Activated naive CD4-positive, alpha-beta T cell treated with anti-CD3 and anti-CD28 coated beads, Interleukin-2, amount 10 ng/mL, durations not matched to agents 7 days and 5 days (primary cell): ENCODE data around the gene TMCC3.
"Not testable (repeated sequence)": the region's sequence is repeated elsewhere in the genome, so short reads cannot be mapped to it uniquely, and the experiment has no call there.

Experiments
- CTCF ChIA-PET: fragments of 350-600 bp; sonication (Branson Sonifier 250); formaldehyde crosslinking; loops from one replicate; lab custom pipeline; 2021; ENCODE audit warnings: antibody characterized with exemption; lab: Charles Lee
- DNase-seq: peaks from one replicate; pipeline ENCODE4 v3.0.0-alpha.2; 2020
- H3K27ac Mint-ChIP-seq: one replicate; pipeline ENCODE4 v1.8.0; 2021; ENCODE audit warnings: mild to moderate bottlenecking, moderate library complexity, mixed read lengths
- H3K27me3 Mint-ChIP-seq: one replicate; pipeline ENCODE4 v1.8.0; 2021; ENCODE audit warnings: mild to moderate bottlenecking, mixed read lengths
- H3K36me3 Mint-ChIP-seq: one replicate; pipeline ENCODE4 v1.8.0; 2021; ENCODE audit warnings: mixed read lengths
- H3K4me1 Mint-ChIP-seq: one replicate; pipeline ENCODE4 v1.8.0; 2021; ENCODE audit warnings: mixed read lengths
- H3K4me3 Mint-ChIP-seq: one replicate; pipeline ENCODE4 v1.8.0; 2021; ENCODE audit warnings: mild to moderate bottlenecking, moderate library complexity, mixed read lengths
- H3K9me3 Mint-ChIP-seq: one replicate; pipeline ENCODE4 v1.8.0; 2021; ENCODE audit warnings: mixed read lengths

Gene TMCC3

DNA sequence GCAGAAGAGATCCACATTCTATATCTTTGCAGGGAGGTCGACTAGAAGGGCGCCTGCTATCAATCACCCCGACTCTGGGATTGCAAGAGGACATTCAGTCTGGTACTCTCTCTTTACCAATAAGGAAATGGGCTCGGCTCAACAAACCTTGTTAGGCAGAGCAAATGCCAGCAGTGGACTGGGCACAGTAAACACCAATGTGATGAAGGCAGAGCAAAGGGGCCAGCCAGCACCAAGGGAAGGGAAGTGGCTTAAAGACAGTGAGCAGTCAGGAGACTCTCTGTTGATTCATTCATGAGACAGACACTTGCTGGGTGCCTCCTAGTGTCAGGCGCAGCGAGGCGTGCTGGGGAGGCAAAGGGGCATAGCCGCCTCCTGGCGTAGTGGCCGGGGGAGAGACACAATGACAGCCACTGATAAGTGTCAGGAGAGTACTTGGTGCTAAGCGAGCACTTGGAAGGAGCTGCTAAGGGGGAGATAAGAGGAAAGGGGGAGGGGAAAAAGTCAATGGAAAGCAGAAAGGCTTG is 34.1 kb downstream of the TMCC3 start:
- Mint-ChIP-seq H3K4me3 (no peak overlapping the region), H3K9me3 (no peaks in the 10 kb centered on the region), H3K27ac (no peak overlapping the region), H3K27me3 (no peaks in the 10 kb centered on the region), H3K4me1 (peaks cover 7% of the 10 kb centered on the region), H3K36me3 (no peaks in the 10 kb centered on the region)
- CTCF ChIA-PET: no interaction called here
- DNase-seq: no peak

DNA sequence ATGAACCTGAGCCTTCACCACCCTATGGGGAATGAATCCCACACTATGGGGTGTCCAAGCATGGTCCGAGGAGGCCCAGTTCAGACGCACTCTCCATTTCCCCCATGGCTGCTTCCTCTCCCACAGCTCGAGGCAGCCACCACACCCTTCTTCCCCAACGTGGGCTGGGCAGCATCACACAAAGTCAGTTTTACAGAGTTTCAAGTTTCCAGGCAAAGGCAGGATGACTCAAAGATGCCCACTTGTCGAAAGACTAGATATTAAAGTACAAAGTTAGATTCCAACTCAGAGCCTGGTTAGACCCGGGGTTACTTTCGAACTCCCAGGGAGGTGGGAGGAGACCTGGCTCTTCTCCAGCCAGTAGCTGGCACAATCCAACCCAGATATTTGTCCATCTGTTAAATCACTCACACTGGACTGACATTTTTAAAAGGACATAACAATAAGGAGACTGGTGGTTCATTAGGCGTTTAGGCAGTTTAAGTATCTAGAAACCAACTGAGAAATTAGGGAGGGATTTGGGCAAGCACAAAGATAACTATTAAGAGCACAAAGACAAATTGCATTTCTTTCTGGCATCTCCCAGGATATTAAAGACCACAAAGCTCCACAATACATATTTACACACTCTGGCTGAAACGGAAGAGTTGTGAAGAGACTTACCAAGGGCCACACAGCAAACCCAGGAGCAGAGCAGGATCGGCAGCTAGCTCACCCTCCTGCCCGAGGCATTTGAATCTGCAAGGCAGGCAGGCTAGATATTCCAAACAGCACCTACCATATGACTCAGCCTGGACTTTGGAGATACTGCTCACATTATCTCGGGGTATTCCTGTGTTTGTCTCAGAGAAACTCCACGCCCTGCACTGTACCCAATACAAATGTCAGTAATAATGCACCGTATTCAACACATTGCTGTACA is 34.8 kb downstream of the TMCC3 start:
- no peak for DNase-seq
- no peak overlapping the region for H3K27ac Mint-ChIP-seq
- H3K4me3 Mint-ChIP-seq: no peak overlapping the region
- CTCF ChIA-PET: interaction anchor here (1.7 kb wide), 1 partner anchor 11 kb away, joined by 4 read pairs; no protein-coding TSS in a partner anchor
- H3K4me1 Mint-ChIP-seq: peaks cover 4% of the 10 kb centered on the region
- no peaks in the 10 kb centered on the region for H3K9me3 Mint-ChIP-seq
- no peaks in the 10 kb centered on the region for H3K36me3 Mint-ChIP-seq
- peaks cover 2% of the 10 kb centered on the region for H3K27me3 Mint-ChIP-seq

DNA sequence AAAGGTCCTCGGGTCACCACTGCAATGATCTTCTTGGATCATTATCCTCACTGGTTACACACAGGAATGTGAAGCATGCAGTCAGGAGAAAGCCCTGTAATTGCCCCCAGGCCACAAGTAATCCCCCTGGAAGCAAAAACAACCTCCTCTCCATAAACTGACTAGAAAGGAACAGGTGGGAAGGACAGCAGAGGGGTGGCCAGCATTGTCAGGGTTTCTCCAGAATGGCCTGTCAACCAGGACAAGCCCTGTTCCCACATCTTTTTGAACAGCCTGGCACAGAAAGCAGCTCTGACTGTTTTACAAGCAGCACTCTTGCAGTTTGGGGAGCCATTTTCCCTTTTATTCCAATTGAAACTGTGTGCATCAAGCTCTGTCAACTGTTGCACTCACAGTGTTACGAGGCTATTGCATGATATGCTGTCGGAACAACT is 36.1 kb downstream of the TMCC3 start:
- H3K9me3 Mint-ChIP-seq: no peaks in the 10 kb centered on the region
- H3K27ac Mint-ChIP-seq: no peak overlapping the region
- peaks cover 2% of the 10 kb centered on the region for H3K4me1 Mint-ChIP-seq
- peaks cover 11% of the 10 kb centered on the region for H3K27me3 Mint-ChIP-seq
- H3K4me3 Mint-ChIP-seq: no peak overlapping the region
- DNase-seq: no peak
- CTCF ChIA-PET: interaction anchor here (1.7 kb wide), 1 partner anchor 10 kb away, joined by 4 read pairs; no protein-coding TSS in a partner anchor
- H3K36me3 Mint-ChIP-seq: no peaks in the 10 kb centered on the region

DNA sequence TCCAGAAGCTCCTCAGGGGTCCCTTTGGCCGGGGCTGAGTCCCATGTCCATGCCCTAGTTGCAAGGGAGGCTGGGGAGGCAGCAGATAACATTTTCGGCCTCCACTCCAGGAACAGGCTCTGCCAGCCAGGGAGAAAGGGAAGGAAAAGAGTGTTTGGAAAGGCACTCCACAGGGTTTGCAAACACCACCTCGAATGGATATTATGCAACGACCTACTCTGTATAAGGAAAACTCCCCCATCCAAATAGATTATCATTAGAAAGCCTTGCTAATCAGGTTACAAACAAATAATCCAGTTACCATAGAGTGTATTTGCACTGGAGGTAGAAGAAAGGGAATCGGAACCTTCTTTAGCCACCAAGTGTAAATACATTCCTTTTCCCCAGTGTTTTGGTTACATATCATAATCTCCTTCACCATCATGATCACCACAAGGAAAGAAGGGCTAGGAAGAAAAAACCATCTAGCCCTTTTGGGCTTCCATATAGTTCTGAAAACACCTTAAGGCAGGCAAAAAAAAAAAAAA is 40.4 kb downstream of the TMCC3 start:
- no peak for DNase-seq
- Mint-ChIP-seq H3K27me3 (peaks cover 33% of the 10 kb centered on the region), H3K36me3 (no peaks in the 10 kb centered on the region), H3K9me3 (peaks cover 2% of the 10 kb centered on the region), H3K4me3 (no peak overlapping the region), H3K27ac (no peak overlapping the region), H3K4me1 (no peaks in the 10 kb centered on the region)
- CTCF ChIA-PET: no interaction called here

DNA sequence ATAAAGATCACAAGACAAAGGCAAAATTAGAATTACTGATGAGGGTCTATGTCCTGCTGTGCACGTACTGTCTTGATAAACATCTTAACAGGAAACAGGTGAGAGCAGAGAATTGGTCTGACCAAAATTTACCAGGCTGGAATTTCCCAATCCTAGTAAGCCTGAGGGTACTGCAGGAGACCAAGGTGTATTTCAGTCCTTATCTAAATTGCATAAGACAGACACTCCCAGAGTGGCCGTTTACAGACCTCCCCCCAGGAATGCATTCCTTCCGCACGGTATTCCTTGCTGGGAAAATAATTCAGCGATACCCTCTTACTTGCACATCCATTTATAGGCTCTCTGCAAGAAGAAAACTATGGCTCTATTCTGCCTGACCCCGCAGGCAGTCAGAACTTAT is 43.5 kb downstream of the TMCC3 start:
- H3K9me3 Mint-ChIP-seq, CTCF ChIA-PET, H3K36me3 Mint-ChIP-seq, DNase-seq, H3K27ac Mint-ChIP-seq, H3K4me3 Mint-ChIP-seq, H3K4me1 Mint-ChIP-seq: not testable (repeated sequence)
- peaks cover 49% of the 10 kb centered on the region for H3K27me3 Mint-ChIP-seq

DNA sequence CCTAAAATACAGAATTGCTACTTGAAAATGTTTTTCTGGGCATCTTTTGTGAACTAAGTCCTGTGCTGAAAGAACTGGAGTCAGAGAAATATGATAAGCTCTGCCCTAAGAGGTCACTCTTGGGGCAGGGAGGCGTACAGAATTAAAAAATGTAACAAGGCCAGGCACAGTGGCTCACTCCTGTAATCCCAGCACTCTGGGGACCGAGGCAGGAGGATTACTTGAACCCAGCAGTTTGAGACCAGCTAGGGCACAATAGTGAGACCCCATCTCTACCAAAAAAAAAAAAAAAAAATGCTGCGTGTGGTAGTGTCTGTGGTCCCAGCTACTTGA is 46.0 kb downstream of the TMCC3 start:
- H3K4me3 Mint-ChIP-seq: no peak overlapping the region
- no peak overlapping the region for H3K27ac Mint-ChIP-seq
- H3K36me3 Mint-ChIP-seq: no peaks in the 10 kb centered on the region
- H3K27me3 Mint-ChIP-seq: peaks cover 49% of the 10 kb centered on the region
- peaks cover 2% of the 10 kb centered on the region for H3K9me3 Mint-ChIP-seq
- peaks cover 3% of the 10 kb centered on the region for H3K4me1 Mint-ChIP-seq
- CTCF ChIA-PET: interaction anchor here (0.8 to 1.4 kb wide), 10 partner anchors 10 to 411 kb away, joined by 3 to 6 read pairs (median 4); no protein-coding TSS in a partner anchor
- DNase-seq: no peak

DNA sequence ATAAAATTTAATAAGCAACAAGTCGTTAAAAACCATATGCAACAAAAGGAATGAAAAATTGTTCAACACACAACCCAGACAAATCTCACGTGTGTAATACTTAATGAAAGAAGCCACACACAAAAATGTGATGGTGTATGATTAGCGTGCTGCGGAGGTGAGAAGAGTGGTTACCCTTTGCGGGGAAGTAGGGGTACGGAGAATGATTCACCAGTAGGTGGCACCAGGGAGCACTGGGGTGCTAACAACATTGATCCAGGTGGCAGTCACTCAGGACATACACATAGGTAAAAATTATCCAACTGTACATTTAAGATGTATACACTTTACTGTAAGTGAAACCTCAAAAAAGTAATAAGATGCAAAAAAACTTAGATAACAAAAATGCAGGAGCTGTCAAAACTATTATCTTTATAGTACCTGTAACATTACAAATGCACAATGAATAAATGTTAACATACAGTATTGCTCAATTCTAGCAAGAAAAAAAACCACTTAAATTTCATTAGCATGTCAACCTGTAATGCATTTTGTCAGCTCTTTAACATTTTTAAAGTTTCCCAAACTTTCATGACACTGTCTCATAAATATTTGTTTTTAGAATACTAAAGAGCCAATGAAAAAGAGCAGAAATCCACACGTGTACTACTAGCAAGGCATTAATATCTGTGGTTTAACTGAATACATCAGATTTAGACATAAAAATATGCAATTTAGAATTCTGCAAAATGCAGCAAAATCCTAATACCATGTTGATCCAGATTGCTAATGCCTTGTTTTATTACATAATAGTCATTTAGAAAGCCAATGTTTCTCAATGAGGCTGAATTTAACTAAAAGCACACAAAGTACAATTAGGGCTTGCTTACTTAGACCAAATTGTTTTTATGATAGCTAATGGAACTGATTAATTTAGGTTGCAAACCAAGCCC is 46.7 kb downstream of the TMCC3 start:
- H3K4me1 Mint-ChIP-seq: peaks cover 3% of the 10 kb centered on the region
- no peak overlapping the region for H3K27ac Mint-ChIP-seq
- H3K4me3 Mint-ChIP-seq: no peak overlapping the region
- peaks cover 43% of the 10 kb centered on the region for H3K27me3 Mint-ChIP-seq
- H3K9me3 Mint-ChIP-seq: peaks cover 2% of the 10 kb centered on the region
- CTCF ChIA-PET: interaction anchor here (0.6 to 1.4 kb wide), 12 partner anchors 11 to 931 kb away, joined by 3 to 6 read pairs (median 3); no protein-coding TSS in a partner anchor
- no peaks in the 10 kb centered on the region for H3K36me3 Mint-ChIP-seq
- DNase-seq: peak; percentile 66

DNA sequence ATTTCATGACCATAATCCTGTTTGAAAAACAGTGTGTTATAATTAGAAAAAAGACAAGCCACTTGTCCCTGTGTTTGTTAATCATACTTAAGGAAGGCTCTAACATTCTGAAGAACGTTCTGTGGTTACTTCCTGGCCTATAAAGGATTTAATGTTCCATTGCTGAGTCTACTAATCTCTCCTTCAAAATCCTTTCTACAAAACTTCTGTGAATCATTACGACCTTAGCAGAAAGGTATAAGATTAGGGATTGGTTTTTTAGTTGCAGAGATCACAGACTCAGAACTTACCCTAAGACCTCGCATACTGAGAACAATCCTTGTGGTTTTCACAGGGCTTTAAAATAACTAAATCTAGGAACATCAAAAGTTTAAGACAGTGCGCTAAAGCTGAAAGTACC is 48.3 kb downstream of the TMCC3 start:
- H3K4me1 Mint-ChIP-seq: peaks cover 3% of the 10 kb centered on the region
- H3K27ac Mint-ChIP-seq: no peak overlapping the region
- no peak overlapping the region for H3K4me3 Mint-ChIP-seq
- CTCF ChIA-PET: no interaction called here
- peaks cover 2% of the 10 kb centered on the region for H3K9me3 Mint-ChIP-seq
- peaks cover 34% of the 10 kb centered on the region for H3K27me3 Mint-ChIP-seq
- DNase-seq: no peak
- H3K36me3 Mint-ChIP-seq: no peaks in the 10 kb centered on the region

DNA sequence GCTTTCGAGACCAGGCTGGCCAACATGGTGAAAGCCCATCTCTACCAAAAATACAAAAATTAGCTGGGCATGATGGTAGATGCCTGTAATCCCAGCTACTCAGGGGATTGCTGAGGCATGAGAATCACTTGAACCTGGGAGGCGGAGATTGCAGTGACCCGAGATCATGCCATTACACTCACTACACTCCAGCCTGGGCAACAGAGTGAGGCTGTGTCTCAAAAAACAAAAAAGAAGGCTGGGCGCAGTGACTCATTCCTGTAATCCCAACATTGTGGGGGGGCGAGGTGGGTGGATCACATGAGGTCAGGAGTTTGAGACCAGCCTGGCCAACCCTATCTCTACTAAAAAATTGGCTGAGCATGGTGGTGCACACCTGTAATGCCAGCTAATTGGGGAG is 49.0 kb downstream of the TMCC3 start:
- not testable (repeated sequence) for H3K9me3 Mint-ChIP-seq, H3K27ac Mint-ChIP-seq, DNase-seq, H3K4me1 Mint-ChIP-seq, H3K4me3 Mint-ChIP-seq, H3K36me3 Mint-ChIP-seq
- CTCF ChIA-PET: interaction anchor here (0.6 to 0.7 kb wide), 2 partner anchors 90 to 123 kb away, joined by 3 to 4 read pairs; no protein-coding TSS in a partner anchor
- peaks cover 27% of the 10 kb centered on the region for H3K27me3 Mint-ChIP-seq

DNA sequence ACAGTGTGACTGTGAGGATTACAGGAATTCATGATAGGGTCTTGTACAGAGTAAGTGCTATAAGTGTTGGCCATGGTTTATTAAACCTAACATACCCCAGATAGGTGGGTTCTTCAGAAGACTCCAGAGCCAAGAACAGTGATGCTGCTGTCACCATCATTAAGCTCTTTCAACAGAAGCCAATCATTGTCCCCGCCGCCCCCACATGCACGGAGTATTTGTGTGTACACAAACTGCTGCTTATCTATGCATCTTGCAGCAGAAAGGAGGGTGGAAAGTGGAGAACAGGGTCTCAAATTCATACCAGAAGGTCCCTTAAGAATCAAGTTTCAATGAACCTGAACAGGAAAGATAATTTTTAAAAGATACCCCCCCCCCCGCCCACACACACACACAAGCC is 51.2 kb downstream of the TMCC3 start:
- H3K4me3 Mint-ChIP-seq: no peak overlapping the region
- no peaks in the 10 kb centered on the region for H3K9me3 Mint-ChIP-seq
- no peaks in the 10 kb centered on the region for H3K36me3 Mint-ChIP-seq
- peaks cover 3% of the 10 kb centered on the region for H3K4me1 Mint-ChIP-seq
- DNase-seq: no peak
- peaks cover 19% of the 10 kb centered on the region for H3K27me3 Mint-ChIP-seq
- no peak overlapping the region for H3K27ac Mint-ChIP-seq
- CTCF ChIA-PET: interaction anchor here (0.9 kb wide), 1 partner anchor 24 kb away, joined by 3 read pairs; no protein-coding TSS in a partner anchor

DNA sequence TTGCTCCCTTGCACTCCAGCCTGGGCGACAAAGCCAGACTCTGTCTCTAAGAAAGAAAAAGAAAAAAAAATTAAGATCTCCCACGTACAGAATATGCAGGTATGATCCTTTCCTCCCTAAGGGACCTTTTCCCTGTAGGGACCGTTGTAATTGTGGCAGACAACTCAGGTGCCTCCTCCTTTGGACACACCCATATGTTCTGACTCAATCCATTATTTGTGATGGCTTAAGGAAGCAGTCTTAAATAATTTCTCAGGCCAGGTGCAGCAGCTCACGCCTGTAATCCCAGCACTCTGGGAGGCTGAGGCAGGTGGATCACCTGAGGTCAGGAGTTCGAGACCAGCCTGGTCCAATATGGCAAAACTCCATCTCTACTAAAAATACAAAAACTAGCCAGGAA is 53.1 kb downstream of the TMCC3 start:
- H3K9me3 Mint-ChIP-seq: no peaks in the 10 kb centered on the region
- H3K36me3 Mint-ChIP-seq: no peaks in the 10 kb centered on the region
- H3K27me3 Mint-ChIP-seq: peaks cover 17% of the 10 kb centered on the region
- CTCF ChIA-PET: no interaction called here
- H3K4me3 Mint-ChIP-seq: no peak overlapping the region
- DNase-seq: no peak
- no peak overlapping the region for H3K27ac Mint-ChIP-seq
- H3K4me1 Mint-ChIP-seq: peaks cover 3% of the 10 kb centered on the region

DNA sequence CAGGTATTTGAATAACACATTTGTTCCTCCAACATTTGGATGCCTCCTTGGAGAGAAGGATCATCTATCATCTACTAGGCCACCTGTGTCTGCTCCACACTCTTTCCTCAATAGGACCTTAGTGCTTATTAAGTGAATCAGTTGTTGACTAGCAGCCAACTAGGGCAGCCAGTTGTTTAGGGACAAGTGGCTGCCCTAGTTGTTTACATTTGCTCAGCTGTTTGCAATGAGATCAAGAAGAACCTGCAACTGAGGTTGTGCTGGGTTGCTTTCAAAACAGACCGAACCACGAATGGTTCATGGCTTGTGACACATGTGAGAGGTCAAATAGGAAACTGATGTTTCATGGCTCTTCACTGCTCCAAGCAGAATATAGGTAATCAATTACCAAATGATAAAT is 53.8 kb downstream of the TMCC3 start:
- Mint-ChIP-seq H3K4me1 (no peaks in the 10 kb centered on the region), H3K27ac (no peak overlapping the region), H3K27me3 (peaks cover 18% of the 10 kb centered on the region), H3K4me3 (no peak overlapping the region), H3K9me3 (no peaks in the 10 kb centered on the region), H3K36me3 (no peaks in the 10 kb centered on the region)
- DNase-seq: no peak
- CTCF ChIA-PET: no interaction called here

DNA sequence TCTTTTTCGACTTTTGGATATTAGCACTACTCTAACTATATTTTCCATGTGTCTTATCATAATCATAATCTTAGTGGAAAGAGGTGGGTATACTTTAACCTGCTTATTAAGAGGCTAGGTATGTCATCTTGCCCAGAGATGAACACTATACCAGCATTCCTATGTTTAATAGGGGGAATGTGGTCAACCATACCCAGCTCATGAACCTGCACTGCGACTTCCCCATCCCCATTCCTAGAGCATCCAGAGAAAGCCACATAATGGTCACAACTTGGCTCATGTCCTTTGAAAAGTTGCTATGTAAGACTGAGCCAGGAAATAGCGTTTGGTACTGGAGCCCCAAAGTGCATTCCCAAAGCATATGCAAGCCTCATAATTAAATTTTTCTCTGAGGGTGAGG is 55.2 kb downstream of the TMCC3 start:
- Mint-ChIP-seq H3K27me3 (peaks cover 18% of the 10 kb centered on the region), H3K36me3 (no peaks in the 10 kb centered on the region), H3K4me1 (no peaks in the 10 kb centered on the region), H3K9me3 (no peaks in the 10 kb centered on the region), H3K4me3 (no peak overlapping the region), H3K27ac (no peak overlapping the region)
- CTCF ChIA-PET: no interaction called here
- DNase-seq: no peak

DNA sequence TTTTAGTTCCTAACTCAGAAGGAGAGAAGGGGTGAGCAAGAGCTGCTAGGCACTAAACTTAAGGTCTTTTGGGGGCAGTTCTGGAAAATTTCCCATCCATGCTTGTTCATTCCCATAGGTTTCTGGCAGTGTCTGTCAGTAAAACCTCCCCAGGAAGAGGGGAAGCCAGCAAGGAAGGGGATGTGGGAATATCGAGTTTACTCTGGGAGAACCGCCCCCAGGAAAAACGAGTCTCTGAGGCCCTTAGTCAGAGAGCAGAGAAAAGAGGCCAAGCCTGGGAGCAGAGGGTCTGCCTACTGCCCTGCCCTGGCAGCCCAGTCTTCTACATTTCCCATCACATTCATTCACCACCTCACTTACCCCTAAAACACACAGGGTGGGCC is 55.9 kb downstream of the TMCC3 start:
- H3K9me3 Mint-ChIP-seq: no peaks in the 10 kb centered on the region

More for the DNA sequence above, 55.9 kb downstream of the TMCC3 start:
- DNase-seq: no peak
- H3K27ac Mint-ChIP-seq: no peak overlapping the region
- H3K4me3 Mint-ChIP-seq: no peak overlapping the region
- peaks cover 13% of the 10 kb centered on the region for H3K27me3 Mint-ChIP-seq
- CTCF ChIA-PET: interaction anchor here (0.8 kb wide), 1 partner anchor 839 kb away, joined by 3 read pairs; no protein-coding TSS in a partner anchor
- H3K36me3 Mint-ChIP-seq: no peaks in the 10 kb centered on the region
- no peaks in the 10 kb centered on the region for H3K4me1 Mint-ChIP-seq
